ENCODE results near the gene IL7R. TPM values are rescaled to one million over a fixed set of nuclear protein-coding genes. Genes with fewer than 3 reads are reported as not detected.

The IL7R gene
- total and polyA plus RNA-seq, 10 of the 15 experiments (the other 5 are each of a cell fraction or from before 2014, with no cell fraction given) = 0.40 to 21.1 (median 0.85) TPM

GRCh38 chr5:35869685-35870277, 13.1 kb downstream of the IL7R start (continued):
- TF ChIP-seq ESRRA (IDR thresholded peaks at IDR 0.05; ENCODE audit: low read length) = no peak
- TF ChIP-seq EED (IDR thresholded peaks at IDR 0.05; ENCODE audit: low read depth) = 0 out of 2 replicates have a peak, but pooled peaks have one; percentile 42
- no peak for TF ChIP-seq SIN3A (IDR thresholded peaks at IDR 0.05; ENCODE audit: low read depth, low read length)

DNA sequence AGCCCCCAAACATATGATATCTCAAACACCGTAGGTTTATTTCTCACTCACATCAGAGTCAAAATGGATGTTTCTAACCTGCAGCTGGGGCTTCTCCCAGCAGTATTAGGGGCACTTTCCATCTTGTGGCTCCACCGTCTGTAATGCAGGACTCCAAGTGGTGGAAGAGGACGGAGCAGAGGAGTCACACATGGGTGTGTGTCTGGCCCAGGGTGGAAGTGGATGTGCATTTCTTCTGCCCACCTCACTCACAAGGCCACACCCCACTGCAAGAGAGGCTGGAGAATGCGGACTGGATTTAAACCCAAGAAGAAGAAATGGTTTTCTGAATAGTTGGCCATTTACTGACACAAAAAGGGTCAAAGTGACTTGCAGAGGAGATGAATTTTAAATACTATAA, 13.9 kb downstream of the IL7R start:
- ATAC-seq = no peak
- ChIA-PET RAD21 (ENCODE audit: unreplicated experiment) (interaction anchor here (1.2 kb wide), 1 partner anchor 54 kb away, joined by 3 read pairs; no protein-coding TSS in a partner anchor), SMC1A (ENCODE audit: uncharacterized antibody, unreplicated experiment) (interaction anchor here (0.8 to 3.1 kb wide), 6 partner anchors 9 to 58 kb away, joined by 3 to 19 read pairs (median 4); no protein-coding TSS in a partner anchor), CTCF (interaction anchor here (1.4 to 2.4 kb wide), 2 partner anchors 38 to 55 kb away, joined by 3 to 9 read pairs; no protein-coding TSS in a partner anchor), POLR2A (interaction anchor here (0.9 to 1.8 kb wide), 3 partner anchors 11 to 31 kb away, joined by 3 to 5 read pairs (median 3); no protein-coding TSS in a partner anchor)
- no peaks in the 10 kb centered on the region for H4K20me1 ChIP-seq (ENCODE audit: control insufficient read depth, insufficient read depth)
- BruUV-seq (replicated peaks) = no TSS peak
- intact Hi-C loops (cut with micrococcal nuclease; ENCODE audit: unreplicated experiment) (no loop called here), in situ Hi-C loops (cut with MboI) (no loop called here)
- 71% methylated on average over 4 of the region's 4 CpGs for WGBS (ENCODE audit: insufficient coverage, insufficient replicate concordance, low lambda C conversion rate, missing lambda C conversion rate)
- H3K36me3 ChIP-seq (ENCODE audit: control insufficient read depth in 2 of 2, insufficient read depth in 2 of 2, low read length in 1 of 2) = no peaks in the 10 kb centered on the region; a peak in 1 of 4 replicates
- H3K9ac ChIP-seq (ENCODE audit: control insufficient read depth, insufficient read depth, low read length) = no peak overlapping the region
- H3K79me2 ChIP-seq (ENCODE audit: control insufficient read depth, insufficient read depth, low read length) = no peaks in the 10 kb centered on the region
- DNase-seq (ENCODE audit: low read depth, low spot score) = no peak
- no peak overlapping the region for H3K4me3 ChIP-seq
- H2AFZ ChIP-seq (ENCODE audit: control insufficient read depth, low read depth, low read length) = no peak overlapping the region
- H3K9me3 ChIP-seq (replicated peaks; ENCODE audit: control insufficient read depth, insufficient read depth, low read length) = no peaks in the 10 kb centered on the region
- FAIRE-seq = no peak
- no peaks in the 10 kb centered on the region for H3K27me3 ChIP-seq (replicated peaks in 1 of 2; ENCODE audit: control insufficient read depth in 2 of 2, insufficient read depth in 2 of 2, low read length in 1 of 2)
- no peak overlapping the region for H3K27ac ChIP-seq (ENCODE audit: control insufficient read depth, insufficient read depth)
- H3K4me1 ChIP-seq (ENCODE audit: control insufficient read depth, insufficient read depth, low read length) = peaks cover 7% of the 10 kb centered on the region; the same call in 1 of the 2 replicates
- no peak overlapping the region for H3K4me2 ChIP-seq (ENCODE audit: control insufficient read depth, insufficient read depth)
- TF ChIP-seq, protein P1, sequence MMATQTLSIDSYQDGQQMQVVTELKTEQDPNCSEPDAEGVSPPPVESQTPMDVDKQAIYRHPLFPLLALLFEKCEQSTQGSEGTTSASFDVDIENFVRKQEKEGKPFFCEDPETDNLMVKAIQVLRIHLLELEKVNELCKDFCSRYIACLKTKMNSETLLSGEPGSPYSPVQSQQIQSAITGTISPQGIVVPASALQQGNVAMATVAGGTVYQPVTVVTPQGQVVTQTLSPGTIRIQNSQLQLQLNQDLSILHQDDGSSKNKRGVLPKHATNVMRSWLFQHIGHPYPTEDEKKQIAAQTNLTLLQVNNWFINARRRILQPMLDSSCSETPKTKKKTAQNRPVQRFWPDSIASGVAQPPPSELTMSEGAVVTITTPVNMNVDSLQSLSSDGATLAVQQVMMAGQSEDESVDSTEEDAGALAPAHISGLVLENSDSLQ (IDR thresholded peaks at IDR 0.05) = no peak
- TF ChIP-seq SMAD1 (IDR thresholded peaks at IDR 0.05; ENCODE audit: low read depth, partially characterized antibody) (no peak), SPI1 (IDR thresholded peaks at IDR 0.05; ENCODE audit: borderline replicate concordance, insufficient read depth, low read depth, low read length) (no peak), BCLAF1 (IDR thresholded peaks at IDR 0.05) (no peak), STAT3 (IDR thresholded peaks at IDR 0.05; ENCODE audit: low read depth, low read length) (no peak), NFYB (IDR thresholded peaks at IDR 0.05; ENCODE audit: insufficient read depth, low read depth, low read length) (no peak), EGR1 (IDR thresholded peaks at IDR 0.05; ENCODE audit: borderline replicate concordance in 1 of 2, low read depth in 2 of 2, low read length in 2 of 2) (no peak), IRF4 (IDR thresholded peaks at IDR 0.05; ENCODE audit: low read depth, low read length) (no peak), ZNF24 (IDR thresholded peaks at IDR 0.05) (no peak), SP1 (IDR thresholded peaks at IDR 0.05; ENCODE audit: low read depth, low read length) (no peak), ZBED1 (IDR thresholded peaks at IDR 0.05; ENCODE audit: borderline replicate concordance) (no peak), HDGF (IDR thresholded peaks at IDR 0.05) (no peak), CREM (IDR thresholded peaks at IDR 0.05; ENCODE audit: low read depth) (no peak), POLR2AphosphoS2 (IDR thresholded peaks at IDR 0.05; ENCODE audit: low read depth, low read length) (no peak), HDAC6 (IDR thresholded peaks at IDR 0.05; ENCODE audit: unreplicated experiment) (no peak), MYB (IDR thresholded peaks at IDR 0.05; ENCODE audit: borderline replicate concordance, low read depth, low read length) (no peak), ZNF207 (IDR thresholded peaks at IDR 0.05; ENCODE audit: borderline replicate concordance) (no peak), SRF (IDR thresholded peaks at IDR 0.05; ENCODE audit: low read depth in 2 of 2, low read length in 2 of 2) (no peak)

Data from GM12878 (cell line).